GM23338 (cell line): ENCODE measurements around the gene KIF17. TPM values are rescaled to one million over a fixed set of nuclear protein-coding genes. Genes with fewer than 3 reads are reported as not detected.
A peak's percentile ranks its signal among the peaks of the same experiment; 100 is the strongest.

Experiments used
- ATAC-seq: fragments of 200-7000 bp; cut with Tn5 transposase; 3 replicates; pipeline ENCODE4 v1.9.1; 2020
- DNase-seq: peaks from one replicate; pipeline ENCODE4 v3.0.0-alpha.2; 2015; ENCODE audit warnings: low spot score
- H2AFZ ChIP-seq: fragments of 200-600 bp; sonication (generic); 2 replicates; pipeline ENCODE4 v1.8.0; 2016; ENCODE audit warnings: antibody characterized with exemption, mild to moderate bottlenecking, moderate library complexity
- H3F3A ChIP-seq: fragments of 200-600 bp; sonication (generic); replicated peaks from 2 replicates; pipeline ENCODE4 v1.8.0; 2017; ENCODE audit warnings: antibody characterized with exemption, mixed run types, low read depth
- H3K27ac ChIP-seq: fragments of 200-600 bp; sonication (generic); 2 replicates; pipeline ENCODE4 v1.6.1; 2016; ENCODE audit warnings: low read depth
- H3K27me3 ChIP-seq: fragments of 200-600 bp; sonication (generic); 2 replicates; pipeline ENCODE4 v1.8.0; 2016; ENCODE audit warnings: mild to moderate bottlenecking, mixed run types, moderate library complexity; ENCODE audit not compliant: insufficient read depth
- H3K36me3 ChIP-seq: fragments of 200-600 bp; sonication (generic); 2 replicates; pipeline ENCODE4 v1.8.0; 2016; ENCODE audit warnings: mild to moderate bottlenecking; ENCODE audit not compliant: insufficient read depth
- H3K4me1 ChIP-seq: fragments of 200-600 bp; sonication (generic); 2 replicates; pipeline ENCODE4 v1.8.0; 2016; ENCODE audit warnings: mild to moderate bottlenecking, moderate library complexity; ENCODE audit not compliant: insufficient read depth
- H3K4me2 ChIP-seq: fragments of 200-600 bp; sonication (generic); 2 replicates; pipeline ENCODE4 v1.7.1; 2017; ENCODE audit warnings: mixed run types
- H3K4me3 ChIP-seq: fragments of 200-600 bp; sonication (generic); 2 replicates; pipeline ENCODE4 v1.6.1; 2016; ENCODE audit warnings: mixed run types
- H3K79me2 ChIP-seq: fragments of 200-600 bp; sonication (generic); replicated peaks from 2 replicates; pipeline ENCODE4 v1.8.0; 2017; ENCODE audit warnings: mild to moderate bottlenecking; ENCODE audit not compliant: insufficient read depth
- H3K9me2 ChIP-seq: fragments of 200-600 bp; sonication (generic); 2 replicates; pipeline ENCODE4 v1.8.0; 2017; ENCODE audit not compliant: insufficient read depth
- H4K20me1 ChIP-seq: fragments of 200-600 bp; sonication (generic); replicated peaks from 2 replicates; pipeline ENCODE4 v1.8.0; 2017; ENCODE audit warnings: mild to moderate bottlenecking; ENCODE audit not compliant: insufficient read depth
- H3K27ac Mint-ChIP-seq: 2 replicates; pipeline ENCODE4 v1.8.0; 2020; ENCODE audit warnings: inconsistent platforms, mild to moderate bottlenecking, moderate library complexity, mixed read lengths
- H3K27me3 Mint-ChIP-seq: 3 replicates; pipeline ENCODE4 v1.8.0; 2022; ENCODE audit warnings: low read depth, mild to moderate bottlenecking, moderate library complexity, mixed read lengths, inconsistent platforms; ENCODE audit not compliant: insufficient read depth, poor library complexity
- H3K36me3 Mint-ChIP-seq: 3 replicates; pipeline ENCODE4 v1.8.0; 2021; ENCODE audit warnings: low read depth, mild to moderate bottlenecking, inconsistent platforms, moderate library complexity, mixed read lengths
- H3K4me1 Mint-ChIP-seq: 3 replicates; pipeline ENCODE4 v1.8.0; 2020; ENCODE audit warnings: mild to moderate bottlenecking, inconsistent platforms, mixed read lengths
- H3K4me3 Mint-ChIP-seq: 3 replicates; pipeline ENCODE4 v1.8.0; 2021; ENCODE audit warnings: moderate library complexity, mild to moderate bottlenecking, inconsistent platforms, mixed read lengths
- H3K9me3 Mint-ChIP-seq: 3 replicates; pipeline ENCODE4 v1.8.0; 2020; ENCODE audit warnings: moderate library complexity, mild to moderate bottlenecking, inconsistent platforms, mixed read lengths
- CREB1 ChIP-seq: fragments of 250-450 bp; sonication (Bioruptor Pico); IDR thresholded peaks from 2 replicates; pipeline ENCODE4 v1.5.0; 2020; ENCODE audit warnings: low read depth, mild to moderate bottlenecking, moderate library complexity
- EZH2 ChIP-seq: fragments of 200-600 bp; sonication (generic); IDR thresholded peaks from one replicate; pipeline ENCODE4 v1.8.0; 2017; ENCODE audit warnings: antibody characterized with exemption, mild to moderate bottlenecking, low read depth; ENCODE audit not compliant: unreplicated experiment
- EZH2phosphoT487 ChIP-seq: fragments of 200-600 bp; sonication (generic); IDR thresholded peaks from one replicate; pipeline ENCODE4 v1.8.1; 2018; ENCODE audit warnings: antibody characterized with exemption; ENCODE audit not compliant: unreplicated experiment
- JUNB ChIP-seq: IDR thresholded peaks from one replicate; pipeline ENCODE4 v1.6.1; 2016; ENCODE audit warnings: antibody characterized with exemption; ENCODE audit not compliant: unreplicated experiment
- NANOG ChIP-seq: IDR thresholded peaks from 2 replicates; pipeline ENCODE4 v1.6.1; 2016; ENCODE audit warnings: antibody characterized with exemption, borderline replicate concordance
- POLR2AphosphoS5 ChIP-seq: IDR thresholded peaks from 2 replicates; pipeline ENCODE4 v1.6.1; 2016; ENCODE audit warnings: antibody characterized with exemption, low read depth
- STAT1 ChIP-seq: IDR thresholded peaks from one replicate; pipeline ENCODE4 v1.6.1; 2016; ENCODE audit warnings: antibody characterized with exemption; ENCODE audit not compliant: unreplicated experiment
- ZNF114 ChIP-seq: fragments of 250-450 bp; sonication (Bioruptor Pico); IDR thresholded peaks from 2 replicates; pipeline ENCODE4 v1.5.0; 2020; ENCODE audit warnings: mild to moderate bottlenecking, moderate library complexity
- ZNF331 ChIP-seq: fragments of 250-450 bp; sonication (Bioruptor Pico); IDR thresholded peaks from 2 replicates; pipeline ENCODE4 v1.5.0; 2020; ENCODE audit warnings: low read depth, mild to moderate bottlenecking, moderate library complexity
- polyA plus RNA-seq: library from polyadenylated mRNA; unstranded; fragments of >200 nt; fragmentation: Nextera tagmentation; extraction: Ambion mirVana; gene quantifications from 2 replicates; pipeline ENCODE4 v1.2.1, GENCODE V29; 2016
- total RNA-seq: library from RNA; depleted of rRNA; stranded (reverse); fragments of >200 nt; shearing (Covaris generic); gene quantifications from 2 replicates; pipeline ENCODE4 v1.2.3, GENCODE V29; 2014
- TF ChIP-seq, protein P1 (sequence below): IDR thresholded peaks from one replicate; pipeline ENCODE4 v1.6.1; 2018; ENCODE audit warnings: antibody characterized with exemption; ENCODE audit not compliant: unreplicated experiment
- TF ChIP-seq, protein P2 (sequence below): IDR thresholded peaks from 2 replicates; pipeline ENCODE4 v1.6.1; 2016; ENCODE audit warnings: antibody characterized with exemption
- TF ChIP-seq, protein P3 (sequence below), 2 experiments: fragments of 200-600 bp in 1 of 2; sonication (generic) in 1 of 2; conservative IDR thresholded peaks; 2 replicates each; pipeline versions ENCODE4 v1.5.1 to v1.6.1; 2016 to 2017; ENCODE audit warnings: antibody characterized with exemption in 2 of 2, low read depth in 2 of 2, mild to moderate bottlenecking in 2 of 2, moderate library complexity in 1 of 2

The KIF17 gene
- total and polyA plus RNA-seq, 2 experiments from 2014 or later = 5.9 to 18.6 TPM

DNA sequence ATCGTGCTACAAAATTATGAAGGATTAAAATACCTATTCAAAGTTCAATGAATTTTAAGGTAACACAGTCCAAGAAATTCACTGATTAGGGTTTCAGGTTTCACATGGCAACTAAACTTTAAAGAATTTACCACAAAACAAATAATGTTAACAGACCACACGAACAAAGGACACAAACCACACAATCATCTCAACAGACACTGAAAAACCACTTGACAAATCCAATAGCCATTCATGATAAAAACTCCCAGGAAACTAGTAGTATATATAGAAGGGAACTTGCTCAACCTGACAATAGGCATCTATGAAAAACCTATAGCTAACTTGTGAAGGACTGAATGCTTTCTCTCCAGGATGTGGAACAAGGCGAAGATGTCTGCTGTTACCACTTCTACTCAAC, 35.8 kb upstream of the KIF17 start:
- DNase-seq = no peak
- H3K4me1 Mint-ChIP-seq = no peaks in the 10 kb centered on the region
- no peak overlapping the region for H3K4me3 Mint-ChIP-seq
- ATAC-seq = no peak
- Histone ChIP-seq H3K4me2 (no peak overlapping the region), H3K27ac (no peak overlapping the region), H3K9me2 (no peaks in the 10 kb centered on the region), H3K27me3 (no peaks in the 10 kb centered on the region), H3F3A (no peaks in the 10 kb centered on the region), H4K20me1 (0 out of 2 replicates have a peak, but pooled peaks cover 7% of the 10 kb centered on the region), H3K79me2 (peaks cover 12% of the 10 kb centered on the region; the same call in 1 of the 2 replicates), H3K4me1 (peaks cover 11% of the 10 kb centered on the region; the same call in 1 of the 2 replicates), H3K36me3 (peaks cover 36% of the 10 kb centered on the region), H2AFZ (no peak overlapping the region), H3K4me3 (no peak overlapping the region)
- H3K27ac Mint-ChIP-seq = no peak overlapping the region
- H3K27me3 Mint-ChIP-seq = peaks cover 2% of the 10 kb centered on the region
- TF ChIP-seq, protein P1, sequence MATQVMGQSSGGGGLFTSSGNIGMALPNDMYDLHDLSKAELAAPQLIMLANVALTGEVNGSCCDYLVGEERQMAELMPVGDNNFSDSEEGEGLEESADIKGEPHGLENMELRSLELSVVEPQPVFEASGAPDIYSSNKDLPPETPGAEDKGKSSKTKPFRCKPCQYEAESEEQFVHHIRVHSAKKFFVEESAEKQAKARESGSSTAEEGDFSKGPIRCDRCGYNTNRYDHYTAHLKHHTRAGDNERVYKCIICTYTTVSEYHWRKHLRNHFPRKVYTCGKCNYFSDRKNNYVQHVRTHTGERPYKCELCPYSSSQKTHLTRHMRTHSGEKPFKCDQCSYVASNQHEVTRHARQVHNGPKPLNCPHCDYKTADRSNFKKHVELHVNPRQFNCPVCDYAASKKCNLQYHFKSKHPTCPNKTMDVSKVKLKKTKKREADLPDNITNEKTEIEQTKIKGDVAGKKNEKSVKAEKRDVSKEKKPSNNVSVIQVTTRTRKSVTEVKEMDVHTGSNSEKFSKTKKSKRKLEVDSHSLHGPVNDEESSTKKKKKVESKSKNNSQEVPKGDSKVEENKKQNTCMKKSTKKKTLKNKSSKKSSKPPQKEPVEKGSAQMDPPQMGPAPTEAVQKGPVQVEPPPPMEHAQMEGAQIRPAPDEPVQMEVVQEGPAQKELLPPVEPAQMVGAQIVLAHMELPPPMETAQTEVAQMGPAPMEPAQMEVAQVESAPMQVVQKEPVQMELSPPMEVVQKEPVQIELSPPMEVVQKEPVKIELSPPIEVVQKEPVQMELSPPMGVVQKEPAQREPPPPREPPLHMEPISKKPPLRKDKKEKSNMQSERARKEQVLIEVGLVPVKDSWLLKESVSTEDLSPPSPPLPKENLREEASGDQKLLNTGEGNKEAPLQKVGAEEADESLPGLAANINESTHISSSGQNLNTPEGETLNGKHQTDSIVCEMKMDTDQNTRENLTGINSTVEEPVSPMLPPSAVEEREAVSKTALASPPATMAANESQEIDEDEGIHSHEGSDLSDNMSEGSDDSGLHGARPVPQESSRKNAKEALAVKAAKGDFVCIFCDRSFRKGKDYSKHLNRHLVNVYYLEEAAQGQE = no peak
- TF ChIP-seq ZNF331 (CRISPR knock-in tag) = no peak
- no peak for TF ChIP-seq STAT1
- TF ChIP-seq, protein P2, sequence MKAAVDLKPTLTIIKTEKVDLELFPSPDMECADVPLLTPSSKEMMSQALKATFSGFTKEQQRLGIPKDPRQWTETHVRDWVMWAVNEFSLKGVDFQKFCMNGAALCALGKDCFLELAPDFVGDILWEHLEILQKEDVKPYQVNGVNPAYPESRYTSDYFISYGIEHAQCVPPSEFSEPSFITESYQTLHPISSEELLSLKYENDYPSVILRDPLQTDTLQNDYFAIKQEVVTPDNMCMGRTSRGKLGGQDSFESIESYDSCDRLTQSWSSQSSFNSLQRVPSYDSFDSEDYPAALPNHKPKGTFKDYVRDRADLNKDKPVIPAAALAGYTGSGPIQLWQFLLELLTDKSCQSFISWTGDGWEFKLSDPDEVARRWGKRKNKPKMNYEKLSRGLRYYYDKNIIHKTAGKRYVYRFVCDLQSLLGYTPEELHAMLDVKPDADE = no peak
- no peak for TF ChIP-seq JUNB
- no peak for TF ChIP-seq EZH2phosphoT487
- TF ChIP-seq CREB1 (CRISPR knock-in tag) = no peak
- no peaks in the 10 kb centered on the region for H3K9me3 Mint-ChIP-seq
- H3K36me3 Mint-ChIP-seq = peaks cover 63% of the 10 kb centered on the region

DNA sequence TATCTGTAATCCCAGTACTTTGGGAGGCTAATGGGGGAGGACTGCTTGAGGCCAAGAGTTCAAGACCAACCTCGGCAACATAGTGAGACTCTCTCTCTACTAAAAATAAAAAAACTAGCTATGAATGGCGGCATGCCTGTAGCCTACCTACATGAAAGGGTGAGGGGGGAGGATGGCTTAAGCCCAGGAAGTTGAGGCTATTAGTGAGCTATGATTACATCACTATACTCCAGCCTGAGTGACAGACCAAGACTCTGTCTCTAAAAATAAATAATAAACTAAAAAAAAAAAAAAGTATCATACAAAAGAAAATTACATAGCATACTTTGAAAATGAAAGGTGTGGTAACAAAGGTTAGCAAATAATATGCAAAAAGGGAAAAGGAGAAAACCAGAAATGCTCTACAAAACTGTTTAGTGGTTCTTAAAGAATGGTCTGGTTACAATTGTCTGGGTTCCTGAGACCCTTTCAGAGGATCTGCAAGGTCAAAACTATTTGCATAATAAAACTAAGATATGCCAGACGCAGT, 33.7 kb upstream of the KIF17 start:
- no peak overlapping the region for H3K4me3 ChIP-seq
- H3K79me2 ChIP-seq = peaks cover 12% of the 10 kb centered on the region; the same call in 1 of the 2 replicates
- no peak overlapping the region for H3K4me3 Mint-ChIP-seq
- peaks cover 68% of the 10 kb centered on the region for H3K36me3 Mint-ChIP-seq
- H3K4me1 ChIP-seq = peaks cover 11% of the 10 kb centered on the region; the same call in 1 of the 2 replicates
- no peak overlapping the region for H2AFZ ChIP-seq
- H3K27ac Mint-ChIP-seq = no peak overlapping the region
- H3F3A ChIP-seq = no peaks in the 10 kb centered on the region
- H3K4me2 ChIP-seq = no peak overlapping the region
- ATAC-seq (no peak), DNase-seq (no peak)
- H3K27me3 ChIP-seq = no peaks in the 10 kb centered on the region
- no peaks in the 10 kb centered on the region for H3K27me3 Mint-ChIP-seq
- no peaks in the 10 kb centered on the region for H3K9me2 ChIP-seq
- H3K27ac ChIP-seq = peak overlapping the region; percentile 52; the same call in 1 of the 2 replicates
- H3K36me3 ChIP-seq = peaks cover 39% of the 10 kb centered on the region
- peaks cover 14% of the 10 kb centered on the region; the same call in 1 of the 2 replicates for H4K20me1 ChIP-seq
- no peaks in the 10 kb centered on the region for H3K4me1 Mint-ChIP-seq
- no peaks in the 10 kb centered on the region for H3K9me3 Mint-ChIP-seq
- TF ChIP-seq EZH2 = no peak
- TF ChIP-seq NANOG = no peak
- TF ChIP-seq ZNF331 (CRISPR knock-in tag) = no peak
- TF ChIP-seq POLR2AphosphoS5 = no peak
- TF ChIP-seq JUNB = no peak
- TF ChIP-seq, protein P3, sequence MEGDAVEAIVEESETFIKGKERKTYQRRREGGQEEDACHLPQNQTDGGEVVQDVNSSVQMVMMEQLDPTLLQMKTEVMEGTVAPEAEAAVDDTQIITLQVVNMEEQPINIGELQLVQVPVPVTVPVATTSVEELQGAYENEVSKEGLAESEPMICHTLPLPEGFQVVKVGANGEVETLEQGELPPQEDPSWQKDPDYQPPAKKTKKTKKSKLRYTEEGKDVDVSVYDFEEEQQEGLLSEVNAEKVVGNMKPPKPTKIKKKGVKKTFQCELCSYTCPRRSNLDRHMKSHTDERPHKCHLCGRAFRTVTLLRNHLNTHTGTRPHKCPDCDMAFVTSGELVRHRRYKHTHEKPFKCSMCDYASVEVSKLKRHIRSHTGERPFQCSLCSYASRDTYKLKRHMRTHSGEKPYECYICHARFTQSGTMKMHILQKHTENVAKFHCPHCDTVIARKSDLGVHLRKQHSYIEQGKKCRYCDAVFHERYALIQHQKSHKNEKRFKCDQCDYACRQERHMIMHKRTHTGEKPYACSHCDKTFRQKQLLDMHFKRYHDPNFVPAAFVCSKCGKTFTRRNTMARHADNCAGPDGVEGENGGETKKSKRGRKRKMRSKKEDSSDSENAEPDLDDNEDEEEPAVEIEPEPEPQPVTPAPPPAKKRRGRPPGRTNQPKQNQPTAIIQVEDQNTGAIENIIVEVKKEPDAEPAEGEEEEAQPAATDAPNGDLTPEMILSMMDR (conservative IDR thresholded peaks at IDR 0.05; ENCODE audit: low read depth in 2 of 2) = no peak
- no peak for TF ChIP-seq CREB1 (CRISPR knock-in tag)
- TF ChIP-seq, protein P2 = no peak
- TF ChIP-seq, protein P1 = no peak
- TF ChIP-seq ZNF114 (CRISPR knock-in tag) = no peak
